Measurements from ENCODE around the gene DCC.

DCC gene

GRCh38 chr18:52829320-52829719 is 489.3 kb downstream of the DCC start:
- DNase-seq = no peak

- DNase-seq = no peak
These were observed 489.9 kb downstream of the DCC start for GRCh38 chr18:52829876-52830405.

- DNase-seq = no peak
These were observed 504.3 kb downstream of the DCC start for GRCh38 chr18:52844323-52844722.

- no peak for DNase-seq
These were observed 505.0 kb downstream of the DCC start for GRCh38 chr18:52845036-52845435.

DNA sequence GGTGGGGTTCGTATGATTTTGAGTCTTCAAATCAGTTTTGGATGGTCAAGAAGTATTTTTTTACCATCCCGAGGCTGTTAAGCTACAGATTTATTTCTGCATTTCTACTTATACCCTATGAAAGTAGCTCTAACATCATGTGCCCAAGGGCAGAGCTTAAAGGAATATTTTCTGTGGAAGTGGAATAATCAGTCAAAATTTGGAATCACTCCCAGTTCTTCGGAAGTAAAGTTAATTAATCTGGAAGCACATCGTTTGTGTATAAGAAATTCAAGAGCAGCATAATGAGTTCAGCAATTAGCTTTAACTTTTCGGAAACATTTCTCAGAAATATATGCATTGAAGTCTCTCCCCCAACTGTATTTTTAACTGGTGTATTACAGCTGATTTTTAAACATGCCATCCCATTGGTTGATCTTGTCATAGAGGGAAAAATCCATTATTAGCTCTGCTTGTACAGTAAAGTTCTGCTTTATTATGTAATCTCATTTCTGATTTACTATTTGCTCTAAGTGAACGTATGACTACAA is 510.1 kb downstream of the DCC start:
- no peak for DNase-seq

GRCh38 chr18:52861558-52861957 is 521.6 kb downstream of the DCC start:
- no peak for DNase-seq

- no peak for DNase-seq
These were observed 529.4 kb downstream of the DCC start for GRCh38 chr18:52869349-52869923.

GRCh38 chr18:52869942-52870907 is 530.2 kb downstream of the DCC start:
- no peak for DNase-seq

DNA sequence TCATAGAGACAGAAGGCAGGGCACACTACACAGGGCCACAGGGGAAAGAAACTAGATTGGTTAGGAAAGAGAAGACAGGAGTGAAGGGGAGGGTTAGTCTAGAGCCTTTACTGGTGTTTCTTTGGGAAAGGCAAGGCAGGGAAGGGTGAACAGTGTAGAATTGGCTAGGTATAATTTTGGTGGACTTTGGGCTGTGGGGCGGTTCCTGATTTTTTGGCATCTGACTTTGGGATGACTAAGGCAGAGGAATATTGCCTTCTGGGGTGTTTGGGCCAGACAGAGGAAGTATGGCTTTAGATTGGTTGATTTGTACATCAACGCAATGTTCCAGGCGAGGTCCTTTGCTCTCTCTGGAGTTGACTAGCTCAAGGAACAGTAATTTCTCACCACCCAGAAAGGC is 534.8 kb downstream of the DCC start:
- DNase-seq = no peak

GRCh38 chr18:52875725-52876124 is 535.7 kb downstream of the DCC start:
- DNase-seq = no peak

- DNase-seq = no peak
These were observed 548.0 kb downstream of the DCC start for GRCh38 chr18:52888014-52888413.

- no peak for DNase-seq
These were observed 554.8 kb downstream of the DCC start for GRCh38 chr18:52894801-52895200.

DNA sequence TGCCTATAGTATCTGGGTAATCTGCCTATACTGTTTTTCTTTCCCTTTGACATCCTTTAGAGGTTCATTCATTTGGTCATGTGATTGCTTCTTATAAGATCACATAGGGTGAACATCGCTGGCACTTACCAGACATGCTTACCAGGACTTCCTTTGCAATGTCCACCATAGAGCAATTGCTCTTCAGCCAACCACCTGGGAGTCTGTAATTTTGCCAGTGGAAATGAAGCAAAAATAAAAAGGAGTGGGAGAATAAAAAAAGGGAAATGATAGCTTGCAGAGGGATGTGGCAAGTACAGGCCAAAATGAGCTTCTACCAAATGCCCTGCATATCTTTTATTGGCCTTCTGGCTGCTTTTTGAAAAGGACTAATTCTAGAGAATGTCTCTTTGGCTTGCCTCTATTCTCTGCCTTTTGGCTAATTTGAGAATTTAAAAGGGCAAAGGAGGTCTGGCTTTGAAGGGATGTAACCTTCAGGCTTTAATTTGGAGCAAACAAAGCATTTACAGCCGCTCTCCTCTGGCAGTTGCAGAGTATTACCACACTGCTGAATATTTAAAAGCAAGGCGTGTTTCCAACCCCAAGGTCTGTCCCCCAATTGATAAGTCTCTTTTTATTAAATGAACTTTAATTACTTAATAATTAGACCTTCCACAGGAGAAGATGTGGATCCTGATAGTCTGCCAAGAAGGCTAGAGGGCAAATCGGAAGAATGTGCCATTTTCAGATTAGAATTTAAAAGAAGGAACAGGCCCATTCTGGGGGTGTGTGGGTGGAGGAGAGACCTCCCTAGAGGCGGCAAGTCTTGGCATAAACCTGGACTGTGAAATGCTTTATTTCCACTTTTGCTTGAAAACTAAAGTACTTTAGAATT is 557.9 kb downstream of the DCC start:
- no peak for DNase-seq

- no peak for DNase-seq
These were observed 558.6 kb downstream of the DCC start for GRCh38 chr18:52898485-52899058.

DNA sequence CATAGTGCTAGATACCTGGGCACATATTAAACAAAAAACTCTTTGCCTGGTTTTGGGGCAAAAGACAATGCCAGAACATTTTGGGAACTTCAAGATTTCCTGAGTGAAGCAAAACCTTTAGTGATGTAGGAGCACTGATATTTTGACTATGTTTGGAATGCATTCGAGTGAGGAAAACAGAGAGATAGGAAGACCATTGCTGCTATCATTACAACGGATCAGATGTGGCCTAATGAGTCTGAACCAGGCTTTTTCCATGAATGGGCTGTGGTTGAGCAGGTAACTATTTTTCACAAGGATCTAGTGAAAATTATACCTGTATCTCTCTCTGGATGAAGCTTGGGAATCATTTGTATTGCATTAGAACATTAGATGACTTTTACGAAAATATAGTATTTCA is 562.2 kb downstream of the DCC start:
- DNase-seq = no peak

DNA sequence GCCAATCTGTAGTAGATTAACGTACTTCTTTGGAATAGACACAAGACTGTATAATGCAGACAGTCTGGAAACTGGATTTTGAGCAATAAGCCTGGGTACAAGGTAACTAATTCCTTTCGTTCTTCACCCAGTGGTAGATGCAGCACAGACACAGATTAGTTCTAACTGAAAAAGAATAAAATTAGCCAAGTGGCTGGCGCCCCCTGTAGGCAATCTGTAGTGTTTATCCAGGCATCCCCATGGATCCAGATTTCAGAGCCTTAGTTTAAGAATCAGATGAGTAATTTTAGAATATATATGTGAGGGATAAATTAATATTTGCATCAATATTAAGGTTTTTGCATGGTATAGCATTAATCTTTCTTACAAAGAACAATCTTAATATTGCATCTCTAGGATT is 563.9 kb downstream of the DCC start:
- peak; percentile 2 for DNase-seq

- DNase-seq = no peak
These were observed 567.7 kb downstream of the DCC start for GRCh38 chr18:52907543-52908308.

DNA sequence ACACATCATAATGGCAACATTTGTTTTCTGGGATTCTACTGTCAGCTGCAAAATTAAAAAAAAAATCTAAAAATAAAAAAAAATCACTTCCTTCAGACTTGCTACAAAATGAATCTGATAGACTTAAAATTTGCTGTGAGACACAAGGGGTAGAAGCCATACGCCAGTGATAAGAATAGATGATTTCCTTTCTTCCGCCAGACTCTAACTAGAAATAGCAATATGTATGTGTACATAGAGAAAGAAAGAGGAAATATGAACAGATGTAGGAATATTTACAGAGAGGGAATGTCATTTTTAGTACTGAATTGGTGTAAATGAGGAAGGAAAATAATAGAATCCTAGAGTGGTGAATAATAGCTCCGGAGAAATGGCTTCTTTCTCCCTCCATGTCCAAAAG is 574.2 kb downstream of the DCC start:
- DNase-seq = no peak

GRCh38 chr18:52920665-52921064 is 580.7 kb downstream of the DCC start:
- DNase-seq = no peak

DNA sequence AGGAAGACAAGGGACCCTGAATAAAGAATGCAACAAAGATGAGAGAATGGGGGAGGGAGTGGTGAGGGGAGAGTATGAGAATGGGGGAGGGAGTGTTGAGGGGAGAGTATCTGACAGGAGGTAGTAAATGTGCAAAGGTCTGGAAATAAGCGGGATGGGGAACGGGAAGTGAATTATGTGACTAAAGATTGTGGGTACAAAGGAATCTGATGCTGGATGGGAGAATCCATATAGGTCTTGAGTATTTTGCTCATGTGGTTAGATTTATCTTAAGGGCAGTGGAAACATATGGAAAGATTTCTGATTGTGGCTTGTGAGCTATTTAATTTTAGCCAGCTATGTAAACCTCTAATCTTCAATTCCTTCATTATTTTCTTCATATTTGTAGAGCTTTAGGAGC is 593.4 kb downstream of the DCC start:
- DNase-seq = no peak

DNA sequence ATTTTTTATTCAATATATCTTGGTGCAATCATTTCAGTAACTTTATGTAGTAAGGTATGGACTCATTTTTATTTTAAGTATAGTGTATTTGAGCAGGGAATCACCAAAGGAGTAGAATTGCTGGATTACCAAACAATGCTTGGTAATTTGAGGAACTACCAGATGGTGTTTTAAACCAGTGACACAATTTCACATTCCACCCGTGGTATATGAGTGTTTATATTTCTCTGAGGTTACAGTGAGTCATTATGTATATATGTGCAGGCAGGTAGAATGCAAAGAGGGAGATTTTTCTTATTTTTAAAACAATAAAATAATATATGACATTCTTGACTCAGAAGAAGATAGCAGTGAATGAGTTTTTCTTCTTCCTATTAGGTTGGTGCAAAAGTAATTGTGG is 596.9 kb downstream of the DCC start:
- no peak for DNase-seq

GRCh38 chr18:52937840-52938239 is 597.8 kb downstream of the DCC start:
- no peak for DNase-seq

Measured in stimulated activated CD4-positive, alpha-beta T cell treated with anti-CD3 and anti-CD28 coated beads, Interleukin-1b, Interleukin-23, amount 100 ng/mL, for 48 hours (primary cell).